ENCODE measurements around the gene TMPRSS11D. TPM values are rescaled to one million over a fixed set of nuclear protein-coding genes. Genes with fewer than 3 reads are reported as not detected.

The TMPRSS11D gene
- total RNA-seq, 1 donor from 2014 or later: not detected

Other genes starting within 250 kb of the TMPRSS11D start
- gene UBA6, start 182.8 kb downstream of the TMPRSS11D start, total RNA-seq (ENCODE audit: low replicate concordance): 62.4 and 69.6 TPM in 2 replicates
- gene GNRHR, start 129.6 kb downstream of the TMPRSS11D start, total RNA-seq (ENCODE audit: low replicate concordance): not detected in 2 replicates
- gene TMPRSS11A, start 79.5 kb upstream of the TMPRSS11D start, total RNA-seq (ENCODE audit: low replicate concordance): 0.43 and 0.81 TPM in 2 replicates
- 0.31 and 0.69 TPM in 2 replicates for gene TMPRSS11F, start 245.9 kb upstream of the TMPRSS11D start, total RNA-seq (ENCODE audit: low replicate concordance)

Measured in type B pancreatic cell (in vitro differentiated cells).